Activated T-helper 1 cell treated with anti-CD3 and anti-CD28 coated beads, Interleukin-12 subunit alpha, Interleukin-12 subunit beta, Interleukin-2, Interleukin-4 antibody, amounts not matched to agents 30 ng/mL and 10 ng/mL and 1 ng/mL, durations not matched to agents 14 hours and 24 hours and 36 hours (primary cell): ENCODE data around the gene CYB561D1. TPM values are rescaled to one million over a fixed set of nuclear protein-coding genes. Genes with fewer than 3 reads are reported as not detected.

Experiments used
- DNase-seq: peaks from one replicate; pipeline ENCODE4 v3.0.0; 2021; ENCODE audit warnings: low spot score
- H3K27ac Mint-ChIP-seq: one replicate; pipeline ENCODE4 v1.8.0; 2021; ENCODE audit warnings: mild to moderate bottlenecking, mixed read lengths
- H3K27me3 Mint-ChIP-seq: one replicate; pipeline ENCODE4 v1.8.0; 2022; ENCODE audit warnings: mild to moderate bottlenecking, moderate library complexity, mixed read lengths; ENCODE audit not compliant: insufficient read depth
- H3K36me3 Mint-ChIP-seq: one replicate; pipeline ENCODE4 v1.8.0; 2021; ENCODE audit warnings: low read depth, mixed read lengths
- H3K4me1 Mint-ChIP-seq: one replicate; pipeline ENCODE4 v1.8.0; 2021; ENCODE audit warnings: low read depth, mixed read lengths
- H3K4me3 Mint-ChIP-seq: one replicate; pipeline ENCODE4 v1.8.0; 2021; ENCODE audit warnings: mild to moderate bottlenecking, moderate library complexity, mixed read lengths
- H3K9me3 Mint-ChIP-seq: one replicate; pipeline ENCODE4 v1.8.0; 2021; ENCODE audit warnings: mixed read lengths
- intact Hi-C: fragments of 100-400 bp; cut with micrococcal nuclease; formaldehyde crosslinking; loops from one replicate; pipeline ENCODE4 v1.15.1; 2024
- total RNA-seq: library from RNA; stranded (reverse); gene quantifications from 2 replicates; pipeline ENCODE4 v1.2.3, GENCODE V29; 2022

The CYB561D1 gene
- total RNA-seq, 1 donor from 2014 or later = 12.6 TPM

- Mint-ChIP-seq H3K4me1 (peaks cover 4% of the 10 kb centered on the region), H3K36me3 (no peaks in the 10 kb centered on the region), H3K9me3 (no peaks in the 10 kb centered on the region), H3K4me3 (no peak overlapping the region), H3K27ac (no peak overlapping the region), H3K27me3 (peaks cover 11% of the 10 kb centered on the region)
- intact Hi-C loops = loop anchor here (10.0 kb wide), 1 partner anchor 354 kb away; no protein-coding TSS in a partner anchor
- DNase-seq = no peak
Observed at GRCh38 chr1:109541102-109541501, 47.2 kb downstream of the CYB561D1 start.

- H3K36me3 Mint-ChIP-seq = peaks cover 2% of the 10 kb centered on the region
- no peaks in the 10 kb centered on the region for H3K9me3 Mint-ChIP-seq
- H3K27ac Mint-ChIP-seq = no peak overlapping the region
- DNase-seq = no peak
- peaks cover 11% of the 10 kb centered on the region for H3K27me3 Mint-ChIP-seq
- peaks cover 18% of the 10 kb centered on the region for H3K4me1 Mint-ChIP-seq
- intact Hi-C loops = loop anchor here (10.0 kb wide), 1 partner anchor 352 kb away; no protein-coding TSS in a partner anchor
- H3K4me3 Mint-ChIP-seq = no peak overlapping the region
Observed at GRCh38 chr1:109542657-109543056, 48.8 kb downstream of the CYB561D1 start.

- no peak overlapping the region for H3K4me3 Mint-ChIP-seq
- DNase-seq = no peak
- peaks cover 21% of the 10 kb centered on the region for H3K4me1 Mint-ChIP-seq
- H3K9me3 Mint-ChIP-seq = no peaks in the 10 kb centered on the region
- peaks cover 11% of the 10 kb centered on the region for H3K27me3 Mint-ChIP-seq
- H3K36me3 Mint-ChIP-seq = peaks cover 2% of the 10 kb centered on the region
- no peak overlapping the region for H3K27ac Mint-ChIP-seq
- intact Hi-C loops = loop anchor here (10.0 kb wide), 1 partner anchor 351 kb away; no protein-coding TSS in a partner anchor
Observed at GRCh38 chr1:109543283-109543987, 49.5 kb downstream of the CYB561D1 start.

DNA sequence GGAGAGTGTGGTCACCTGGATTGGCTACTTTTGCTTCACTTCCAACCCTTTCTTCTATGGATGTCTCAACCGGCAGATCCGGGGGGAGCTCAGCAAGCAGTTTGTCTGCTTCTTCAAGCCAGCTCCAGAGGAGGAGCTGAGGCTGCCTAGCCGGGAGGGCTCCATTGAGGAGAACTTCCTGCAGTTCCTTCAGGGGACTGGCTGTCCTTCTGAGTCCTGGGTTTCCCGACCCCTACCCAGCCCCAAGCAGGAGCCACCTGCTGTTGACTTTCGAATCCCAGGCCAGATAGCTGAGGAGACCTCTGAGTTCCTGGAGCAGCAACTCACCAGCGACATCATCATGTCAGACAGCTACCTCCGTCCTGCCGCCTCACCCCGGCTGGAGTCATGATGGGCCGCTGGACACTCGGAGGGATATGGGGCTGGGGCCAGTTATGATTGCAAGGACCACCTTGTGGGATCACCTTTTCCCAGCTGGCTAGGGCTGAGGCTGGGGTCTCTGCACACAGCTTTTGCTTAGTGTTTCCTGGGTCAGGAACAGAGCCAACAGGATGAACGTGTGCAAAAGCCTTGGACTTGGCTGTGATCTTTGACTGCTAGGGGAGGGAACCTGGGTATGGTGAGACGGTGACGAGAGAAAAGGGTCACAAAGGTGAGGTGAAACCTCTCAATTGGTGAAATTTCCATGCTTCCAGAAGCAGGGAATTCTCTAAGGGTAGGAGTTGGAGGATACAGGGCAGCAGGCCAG is 50.3 kb downstream of the CYB561D1 start:
- H3K27me3 Mint-ChIP-seq = peaks cover 11% of the 10 kb centered on the region
- H3K27ac Mint-ChIP-seq = no peak overlapping the region
- peaks cover 5% of the 10 kb centered on the region for H3K36me3 Mint-ChIP-seq
- no peak overlapping the region for H3K4me3 Mint-ChIP-seq
- no peak for DNase-seq
- intact Hi-C loops = loop anchor here (10.0 kb wide), 1 partner anchor 351 kb away; no protein-coding TSS in a partner anchor
- no peaks in the 10 kb centered on the region for H3K9me3 Mint-ChIP-seq
- peaks cover 25% of the 10 kb centered on the region for H3K4me1 Mint-ChIP-seq

GRCh38 chr1:109546311-109547109 is 52.6 kb downstream of the CYB561D1 start:
- Mint-ChIP-seq H3K9me3 (no peaks in the 10 kb centered on the region), H3K27me3 (peaks cover 2% of the 10 kb centered on the region), H3K27ac (peak overlapping the region; percentile 96), H3K4me3 (peak overlapping the region; percentile 94), H3K4me1 (peaks cover 45% of the 10 kb centered on the region), H3K36me3 (peaks cover 9% of the 10 kb centered on the region)
- peak; percentile 82 for DNase-seq
- intact Hi-C loops = loop anchor here (1.0 to 10.0 kb wide), 7 partner anchors 52 to 438 kb away; partner anchors contain the start of genes AHCYL1, ATXN7L2 and CYB561D1

DNA sequence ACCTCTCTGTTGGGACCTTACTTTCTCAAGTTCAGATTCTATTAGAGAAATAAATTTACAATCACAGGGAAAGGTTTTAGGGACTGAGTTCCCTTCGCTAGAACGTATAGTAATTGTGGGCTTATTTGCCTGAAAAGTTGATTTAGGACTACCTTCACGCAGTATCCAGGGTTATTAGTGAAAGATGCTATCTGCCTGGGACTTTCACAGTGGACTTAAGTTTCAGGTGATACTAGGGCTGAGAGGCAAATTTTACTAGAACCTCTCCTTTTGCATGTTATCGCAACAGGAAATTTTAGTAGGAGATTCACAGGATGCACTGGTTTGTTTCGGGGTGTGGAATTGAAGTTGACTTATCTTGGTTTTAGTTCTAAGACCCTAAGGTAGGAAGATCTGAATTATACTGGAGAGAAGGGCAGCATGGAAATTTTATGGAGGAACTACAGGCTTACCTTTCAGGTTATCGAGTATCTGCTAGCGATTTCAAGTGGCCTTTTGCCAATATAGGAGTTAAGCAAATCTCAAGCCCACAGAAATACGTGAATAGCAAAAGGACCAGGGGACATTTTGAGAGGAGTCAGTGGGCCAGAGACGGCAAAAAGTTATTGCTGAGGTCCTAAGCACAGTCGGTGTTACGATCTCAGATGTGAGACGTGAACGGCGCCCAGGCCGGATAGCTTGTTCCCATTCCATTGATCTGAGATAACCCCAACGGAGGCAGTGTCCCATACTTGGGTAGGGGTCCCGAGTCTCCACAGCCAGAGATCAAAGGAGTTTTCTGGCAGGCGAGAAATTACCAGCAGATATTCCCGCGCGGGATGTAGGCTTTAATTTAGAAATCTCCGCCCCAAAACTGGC is 53.8 kb downstream of the CYB561D1 start:
- Mint-ChIP-seq H3K9me3 (no peaks in the 10 kb centered on the region), H3K36me3 (peaks cover 10% of the 10 kb centered on the region), H3K27me3 (peaks cover 1% of the 10 kb centered on the region), H3K4me1 (peaks cover 46% of the 10 kb centered on the region), H3K4me3 (peak overlapping the region; percentile 94), H3K27ac (peak overlapping the region; percentile 96)
- peak; percentile 19 for DNase-seq
- intact Hi-C loops = loop anchor here (1.0 to 10.0 kb wide), 10 partner anchors 74 to 792 kb away; partner anchors contain the start of genes GSTM1, PSMA5, RBM15 and STRIP1

DNA sequence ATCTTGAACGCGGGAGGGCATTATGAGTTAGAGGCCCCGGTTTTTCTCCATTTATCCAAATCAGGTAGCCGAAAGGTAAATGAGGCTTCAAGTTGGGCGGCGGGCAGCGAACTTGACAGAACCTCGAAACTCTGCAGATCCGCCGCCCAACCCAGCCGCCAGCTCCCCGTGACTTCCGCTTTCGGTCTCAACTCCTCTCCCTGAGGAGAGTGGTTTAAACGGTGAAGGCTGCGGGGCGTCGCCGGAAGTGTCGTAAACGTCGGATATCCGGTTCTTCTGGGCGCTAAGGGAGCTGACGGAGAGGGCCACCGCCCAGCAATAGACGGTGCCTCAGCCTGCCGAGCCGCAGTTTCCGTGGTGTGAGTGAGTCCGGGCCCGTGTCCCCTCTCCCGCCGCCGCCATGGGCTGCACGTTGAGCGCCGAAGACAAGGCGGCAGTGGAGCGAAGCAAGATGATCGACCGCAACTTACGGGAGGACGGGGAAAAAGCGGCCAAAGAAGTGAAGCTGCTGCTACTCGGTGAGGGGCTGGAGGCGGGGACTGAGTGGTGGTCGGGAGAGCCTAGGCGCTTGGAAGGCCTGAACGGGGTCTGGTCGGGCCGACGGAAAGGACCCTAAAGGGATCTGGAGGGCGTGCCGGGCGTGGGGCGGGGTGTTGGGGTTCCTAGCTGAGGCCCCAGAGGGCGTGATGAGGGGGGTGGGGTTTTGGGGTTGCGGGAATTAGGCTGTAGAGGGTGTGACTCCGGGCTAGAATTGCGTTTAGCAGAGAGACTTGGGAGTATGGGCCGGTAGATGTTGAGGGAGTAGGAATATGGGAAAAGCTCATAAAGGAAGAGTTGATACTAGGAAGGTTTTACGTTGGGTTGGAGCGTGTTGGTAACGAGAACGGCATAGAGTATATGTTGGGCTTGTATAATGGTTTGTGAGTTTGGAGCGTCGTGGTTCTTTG is 54.7 kb downstream of the CYB561D1 start, which contains the start of gene GNAI3:
GNAI3 (plus strand) TSS at position 295 of the 947 bp plus-strand sequence; CDS start at position 401, 106 bp downstream.
- DNase-seq = peak; percentile 96

More for the DNA sequence above, 54.7 kb downstream of the CYB561D1 start, which contains the start of gene GNAI3:
- peak within 1 kb of the TSS; percentile 96 for H3K27ac Mint-ChIP-seq
- H3K27me3 Mint-ChIP-seq = no peaks in the 10 kb centered on the region
- H3K9me3 Mint-ChIP-seq = no peaks in the 10 kb centered on the region
- peaks cover 10% of the 10 kb centered on the region for H3K36me3 Mint-ChIP-seq
- intact Hi-C loops = loop anchor here (1.0 to 10.0 kb wide), 10 partner anchors 73 to 791 kb away; partner anchors contain the start of genes GSTM1, PSMA5, RBM15 and STRIP1
- peaks cover 48% of the 10 kb centered on the region for H3K4me1 Mint-ChIP-seq
- H3K4me3 Mint-ChIP-seq = peak within 1 kb of the TSS; percentile 94

Other genes with a start within 250 kb of the CYB561D1 start
- 4.1 and 4.9 TPM in 2 replicates for gene CELSR2, start 244.6 kb upstream of the CYB561D1 start, total RNA-seq
- 3.6 and 5.5 TPM in 2 replicates for gene PSRC1, start 210.9 kb upstream of the CYB561D1 start, total RNA-seq
- not detected in 2 replicates for gene MYBPHL, start 187.1 kb upstream of the CYB561D1 start, total RNA-seq
- gene SORT1, start 96.2 kb upstream of the CYB561D1 start, total RNA-seq = 1.4 and 1.5 TPM in 2 replicates
- gene PSMA5, start 67.6 kb upstream of the CYB561D1 start, total RNA-seq = 241 and 283 TPM in 2 replicates
- not detected in 2 replicates for gene SYPL2, start 27.5 kb upstream of the CYB561D1 start, total RNA-seq
- 17.4 and 18.0 TPM in 2 replicates for gene ATXN7L2, start 10.2 kb upstream of the CYB561D1 start, total RNA-seq
- gene AMIGO1, start 15.6 kb downstream of the CYB561D1 start, total RNA-seq = 1.2 TPM in 2 replicates
- gene GPR61, start 45.8 kb downstream of the CYB561D1 start, total RNA-seq = not detected in 2 replicates
- gene GNAI3, start 54.5 kb downstream of the CYB561D1 start, total RNA-seq = 8.4 and 8.9 TPM in 2 replicates
- 0.44 and 1.2 TPM in 2 replicates for gene GNAT2, start 125.5 kb downstream of the CYB561D1 start, total RNA-seq
- gene AMPD2, start 125.7 kb downstream of the CYB561D1 start, total RNA-seq = 92.4 and 100 TPM in 2 replicates
- 6.5 and 8.9 TPM in 2 replicates for gene GSTM4, start 162.0 kb downstream of the CYB561D1 start, total RNA-seq
- gene GSTM2, start 174.0 kb downstream of the CYB561D1 start, total RNA-seq = 19.0 and 19.2 TPM in 2 replicates
- 77.4 and 86.4 TPM in 2 replicates for gene GSTM1, start 193.7 kb downstream of the CYB561D1 start, total RNA-seq
- gene GSTM5, start 218.2 kb downstream of the CYB561D1 start, total RNA-seq = 0.08 TPM in 1 of 2 replicates, not detected in the other
- gene GSTM3, start 246.9 kb downstream of the CYB561D1 start, total RNA-seq = 10.1 and 11.0 TPM in 2 replicates